WI38 (cell line): ENCODE results near the gene MSI1.
A peak's percentile ranks its signal among the peaks of the same experiment; 100 is the strongest.

ENCODE experiments used
- H3K4me3 ChIP-seq: 2 replicates; pipeline ENCODE4 v1.5.1; 2011; ENCODE audit warnings: low read depth, mild to moderate bottlenecking, control low read depth, low read length
- TF ChIP-seq, protein P1 (sequence below): IDR thresholded peaks from 2 replicates; pipeline ENCODE4 v1.5.1; 2012; ENCODE audit warnings: low read depth, mild to moderate bottlenecking, control low read depth, low read length

MSI1 gene

DNA sequence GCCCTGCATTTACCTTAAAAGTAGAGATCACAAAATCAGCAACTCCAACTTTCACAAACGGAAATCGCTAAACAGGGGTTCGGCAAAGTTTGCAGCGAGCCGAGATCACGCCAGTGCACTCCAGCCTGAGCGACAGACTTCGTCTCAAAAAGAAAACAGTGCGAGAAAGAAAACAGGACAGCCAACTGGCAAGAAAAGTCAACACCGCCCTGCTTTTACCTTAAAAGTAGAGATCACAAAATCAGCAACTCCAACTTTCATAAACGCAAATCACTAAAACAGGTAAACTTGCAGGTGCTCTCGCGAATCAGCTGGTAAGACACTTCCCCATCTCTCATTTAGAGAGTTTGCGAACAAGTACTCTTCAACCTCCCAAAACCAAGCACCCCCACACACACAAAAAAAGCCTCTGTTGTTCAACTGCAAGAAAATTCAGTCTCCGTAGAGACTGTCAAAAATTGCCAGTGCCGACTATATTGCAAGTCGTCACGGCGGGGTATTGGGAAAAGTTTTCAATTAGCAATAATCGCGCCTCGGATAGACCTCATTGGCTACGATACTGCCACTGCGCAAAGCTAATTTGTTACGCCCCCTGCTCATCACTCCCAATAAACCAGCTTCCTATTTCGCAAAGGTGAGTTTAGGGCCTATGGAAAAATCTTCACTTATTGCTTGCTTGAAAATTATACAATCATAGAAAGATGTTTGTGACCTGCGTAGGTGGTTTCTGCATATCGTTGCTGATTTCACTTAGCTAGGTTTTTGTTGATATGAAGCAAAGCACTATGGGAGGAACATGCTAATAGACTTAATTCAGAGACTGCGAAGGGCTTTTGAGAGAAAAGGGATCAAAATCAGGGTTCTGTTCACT is 76.1 kb downstream of the MSI1 start, which contains the start of gene RNU4-1:
Gene RNU4-1 (minus strand): TSS at position 577 of the 871 bp plus-strand sequence.
- H3K4me3 ChIP-seq: peak within 1 kb of the TSS; percentile 64

DNA sequence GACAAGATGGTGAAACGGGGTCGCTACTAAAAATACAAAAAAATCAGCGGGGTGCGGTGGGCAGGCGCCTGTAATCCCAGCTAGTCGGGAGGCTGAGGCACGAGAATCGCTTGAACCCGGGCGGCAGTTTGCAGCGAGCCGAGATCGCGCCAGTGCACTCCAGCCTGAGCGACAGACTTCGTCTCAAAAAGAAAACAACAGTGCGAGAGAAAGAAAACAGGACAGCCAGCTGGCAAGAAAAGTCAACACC is 76.6 kb downstream of the MSI1 start:
- H3K4me3 ChIP-seq: peak overlapping the region; percentile 64
- TF ChIP-seq, protein P1, sequence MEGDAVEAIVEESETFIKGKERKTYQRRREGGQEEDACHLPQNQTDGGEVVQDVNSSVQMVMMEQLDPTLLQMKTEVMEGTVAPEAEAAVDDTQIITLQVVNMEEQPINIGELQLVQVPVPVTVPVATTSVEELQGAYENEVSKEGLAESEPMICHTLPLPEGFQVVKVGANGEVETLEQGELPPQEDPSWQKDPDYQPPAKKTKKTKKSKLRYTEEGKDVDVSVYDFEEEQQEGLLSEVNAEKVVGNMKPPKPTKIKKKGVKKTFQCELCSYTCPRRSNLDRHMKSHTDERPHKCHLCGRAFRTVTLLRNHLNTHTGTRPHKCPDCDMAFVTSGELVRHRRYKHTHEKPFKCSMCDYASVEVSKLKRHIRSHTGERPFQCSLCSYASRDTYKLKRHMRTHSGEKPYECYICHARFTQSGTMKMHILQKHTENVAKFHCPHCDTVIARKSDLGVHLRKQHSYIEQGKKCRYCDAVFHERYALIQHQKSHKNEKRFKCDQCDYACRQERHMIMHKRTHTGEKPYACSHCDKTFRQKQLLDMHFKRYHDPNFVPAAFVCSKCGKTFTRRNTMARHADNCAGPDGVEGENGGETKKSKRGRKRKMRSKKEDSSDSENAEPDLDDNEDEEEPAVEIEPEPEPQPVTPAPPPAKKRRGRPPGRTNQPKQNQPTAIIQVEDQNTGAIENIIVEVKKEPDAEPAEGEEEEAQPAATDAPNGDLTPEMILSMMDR: no peak

More for the DNA sequence above, 76.1 kb downstream of the MSI1 start, which contains the start of gene RNU4-1:
- TF ChIP-seq, protein P1: no peak
